HTERT RPE-1 (cell line): ENCODE measurements around the gene RMND5B.
"Not testable (repeated sequence)": the region's sequence is repeated elsewhere in the genome, so short reads cannot be mapped to it uniquely, and the experiment has no call there.

Experiments used
- in situ Hi-C: fragments of 300-500 bp; cut with MboI; formaldehyde crosslinking; loops from 4 replicates; pipeline ENCODE4 v1.14.3; 2020; ENCODE audit warnings: low sequenced_read_pairs

Gene RMND5B

GRCh38 chr5:178127300-178128009, 3.4 kb upstream of the RMND5B start:
- in situ Hi-C loops, result not testable (repeated sequence)

GRCh38 chr5:178129296-178129695, 1.5 kb upstream of the RMND5B start:
- in situ Hi-C loops, result no loop called here

GRCh38 chr5:178130234-178130575, 609 bp upstream of the RMND5B start:
- in situ Hi-C loops, result not testable (repeated sequence)

- in situ Hi-C loops, result no loop called here
These were observed 707 bp downstream of the RMND5B start for GRCh38 chr5:178131446-178131996.

GRCh38 chr5:178136990-178137389, 6.2 kb downstream of the RMND5B start:
- in situ Hi-C loops, result no loop called here

GRCh38 chr5:178137991-178138390, 7.2 kb downstream of the RMND5B start:
- in situ Hi-C loops, result no loop called here

GRCh38 chr5:178141550-178141949, 10.7 kb downstream of the RMND5B start:
- in situ Hi-C loops, result no loop called here

GRCh38 chr5:178142642-178143041, 11.8 kb downstream of the RMND5B start:
- in situ Hi-C loops, result no loop called here

GRCh38 chr5:178143246-178143645, 12.4 kb downstream of the RMND5B start:
- in situ Hi-C loops, result no loop called here

GRCh38 chr5:178143901-178144300, 13.1 kb downstream of the RMND5B start:
- in situ Hi-C loops, result no loop called here

- in situ Hi-C loops, result no loop called here
These were observed 15.4 kb downstream of the RMND5B start for GRCh38 chr5:178145965-178146820.

GRCh38 chr5:178147406-178147805, 16.6 kb downstream of the RMND5B start:
- in situ Hi-C loops, result no loop called here

- in situ Hi-C loops, result no loop called here
These were observed 18.6 kb downstream of the RMND5B start for GRCh38 chr5:178149199-178149932.

- in situ Hi-C loops, result no loop called here
These were observed 20.3 kb downstream of the RMND5B start for GRCh38 chr5:178150977-178151734.

GRCh38 chr5:178152491-178153444, 22.0 kb downstream of the RMND5B start:
- in situ Hi-C loops, result no loop called here

GRCh38 chr5:178153530-178154340, 22.9 kb downstream of the RMND5B start, which contains the start of gene NHP2:
Gene NHP2 (minus strand): TSS chr5:178153885. CDS start chr5:178153817, 68 bp downstream.
- in situ Hi-C loops, result no loop called here

- in situ Hi-C loops, result no loop called here
These were observed 24.3 kb downstream of the RMND5B start for GRCh38 chr5:178155065-178155464.

GRCh38 chr5:178160176-178160575, 29.4 kb downstream of the RMND5B start:
- in situ Hi-C loops, result no loop called here
